Measurements from ENCODE around the gene H1-8.

DNA sequence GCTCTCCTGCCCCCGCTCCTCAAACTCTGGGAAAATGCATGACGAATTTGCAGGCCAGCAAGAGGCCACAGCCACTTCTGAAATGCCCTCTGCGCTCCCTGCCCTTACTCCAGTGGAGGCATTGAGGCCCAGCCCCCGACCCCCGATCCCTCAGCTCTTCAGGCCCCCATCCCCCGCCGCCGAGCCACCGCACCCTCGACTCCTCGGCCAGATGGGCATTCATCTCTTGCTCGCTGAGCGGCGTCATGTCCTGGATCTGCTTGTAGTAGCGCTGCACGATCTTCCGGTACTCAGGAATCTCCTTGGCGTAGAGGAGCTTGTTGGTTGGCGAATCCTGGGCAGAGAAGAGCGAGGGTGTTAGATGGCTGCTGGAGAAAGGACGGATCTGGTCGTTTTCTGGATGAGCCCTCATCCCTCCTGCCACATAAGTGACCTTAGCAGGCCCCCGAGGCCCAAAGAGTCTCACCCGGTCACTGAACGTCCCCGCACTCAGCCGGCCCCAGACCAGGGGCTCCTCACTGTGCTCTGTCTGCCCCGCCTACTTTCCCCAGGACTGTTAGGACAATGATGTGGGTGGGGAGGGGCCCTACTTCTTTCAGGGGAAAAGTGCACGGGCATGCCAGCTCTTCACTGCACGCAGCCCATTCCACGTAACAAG is 14.0 kb downstream of the H1-8 start:
- TF ChIP-seq, protein P1, sequence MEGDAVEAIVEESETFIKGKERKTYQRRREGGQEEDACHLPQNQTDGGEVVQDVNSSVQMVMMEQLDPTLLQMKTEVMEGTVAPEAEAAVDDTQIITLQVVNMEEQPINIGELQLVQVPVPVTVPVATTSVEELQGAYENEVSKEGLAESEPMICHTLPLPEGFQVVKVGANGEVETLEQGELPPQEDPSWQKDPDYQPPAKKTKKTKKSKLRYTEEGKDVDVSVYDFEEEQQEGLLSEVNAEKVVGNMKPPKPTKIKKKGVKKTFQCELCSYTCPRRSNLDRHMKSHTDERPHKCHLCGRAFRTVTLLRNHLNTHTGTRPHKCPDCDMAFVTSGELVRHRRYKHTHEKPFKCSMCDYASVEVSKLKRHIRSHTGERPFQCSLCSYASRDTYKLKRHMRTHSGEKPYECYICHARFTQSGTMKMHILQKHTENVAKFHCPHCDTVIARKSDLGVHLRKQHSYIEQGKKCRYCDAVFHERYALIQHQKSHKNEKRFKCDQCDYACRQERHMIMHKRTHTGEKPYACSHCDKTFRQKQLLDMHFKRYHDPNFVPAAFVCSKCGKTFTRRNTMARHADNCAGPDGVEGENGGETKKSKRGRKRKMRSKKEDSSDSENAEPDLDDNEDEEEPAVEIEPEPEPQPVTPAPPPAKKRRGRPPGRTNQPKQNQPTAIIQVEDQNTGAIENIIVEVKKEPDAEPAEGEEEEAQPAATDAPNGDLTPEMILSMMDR (IDR thresholded peaks at IDR 0.05): no peak
- TF ChIP-seq POLR2A (IDR thresholded peaks at IDR 0.05): no peak
